ENCODE results near the gene SSPN. TPM values are rescaled to one million over a fixed set of nuclear protein-coding genes. Genes with fewer than 3 reads are reported as not detected.

Gene SSPN
- total and polyA plus RNA-seq, 2 experiments from 2014 or later: 1.1 to 2.3 TPM

DNA sequence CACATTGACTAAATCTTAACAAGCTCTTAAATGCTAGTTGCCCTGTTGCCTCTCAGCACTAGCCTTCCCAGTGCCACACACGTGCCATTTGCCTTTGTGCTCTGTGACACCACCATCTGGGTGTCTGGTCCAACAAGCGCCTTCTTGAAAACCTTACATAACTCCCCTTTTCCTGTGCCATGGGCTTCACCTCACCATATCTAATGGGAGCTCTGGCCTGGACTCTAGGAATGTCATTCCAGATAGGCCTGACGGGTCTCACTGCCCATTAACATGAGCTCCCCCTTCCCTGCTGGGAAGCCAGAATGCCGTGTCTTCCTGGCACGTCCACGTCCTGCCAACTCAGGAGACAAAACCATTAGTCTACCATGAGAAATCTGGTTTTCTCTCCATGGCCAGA, 24.4 kb downstream of the SSPN start:
- Mint-ChIP-seq H3K4me1 (no peaks in the 10 kb centered on the region), H3K9me3 (no peaks in the 10 kb centered on the region), H3K27me3 (ENCODE audit: insufficient read depth, low read depth, poor library complexity) (no peaks in the 10 kb centered on the region), H3K27ac (no peak overlapping the region), H3K4me3 (no peak overlapping the region), H3K36me3 (ENCODE audit: low read depth) (no peaks in the 10 kb centered on the region)
- Histone ChIP-seq H4K20me1 (replicated peaks; ENCODE audit: insufficient read depth) (no peaks in the 10 kb centered on the region), H3K27ac (ENCODE audit: low read depth) (no peak overlapping the region), H3K4me1 (ENCODE audit: insufficient read depth) (no peaks in the 10 kb centered on the region), H3F3A (replicated peaks; ENCODE audit: low read depth) (no peaks in the 10 kb centered on the region), H3K36me3 (ENCODE audit: insufficient read depth) (no peaks in the 10 kb centered on the region), H3K4me3 (no peak overlapping the region), H3K4me2 (no peak overlapping the region), H3K9me2 (ENCODE audit: insufficient read depth) (no peaks in the 10 kb centered on the region), H2AFZ (no peak overlapping the region), H3K27me3 (ENCODE audit: insufficient read depth) (no peaks in the 10 kb centered on the region), H3K79me2 (replicated peaks; ENCODE audit: insufficient read depth) (no peaks in the 10 kb centered on the region)
- ATAC-seq: no peak
- TF ChIP-seq, protein P1, sequence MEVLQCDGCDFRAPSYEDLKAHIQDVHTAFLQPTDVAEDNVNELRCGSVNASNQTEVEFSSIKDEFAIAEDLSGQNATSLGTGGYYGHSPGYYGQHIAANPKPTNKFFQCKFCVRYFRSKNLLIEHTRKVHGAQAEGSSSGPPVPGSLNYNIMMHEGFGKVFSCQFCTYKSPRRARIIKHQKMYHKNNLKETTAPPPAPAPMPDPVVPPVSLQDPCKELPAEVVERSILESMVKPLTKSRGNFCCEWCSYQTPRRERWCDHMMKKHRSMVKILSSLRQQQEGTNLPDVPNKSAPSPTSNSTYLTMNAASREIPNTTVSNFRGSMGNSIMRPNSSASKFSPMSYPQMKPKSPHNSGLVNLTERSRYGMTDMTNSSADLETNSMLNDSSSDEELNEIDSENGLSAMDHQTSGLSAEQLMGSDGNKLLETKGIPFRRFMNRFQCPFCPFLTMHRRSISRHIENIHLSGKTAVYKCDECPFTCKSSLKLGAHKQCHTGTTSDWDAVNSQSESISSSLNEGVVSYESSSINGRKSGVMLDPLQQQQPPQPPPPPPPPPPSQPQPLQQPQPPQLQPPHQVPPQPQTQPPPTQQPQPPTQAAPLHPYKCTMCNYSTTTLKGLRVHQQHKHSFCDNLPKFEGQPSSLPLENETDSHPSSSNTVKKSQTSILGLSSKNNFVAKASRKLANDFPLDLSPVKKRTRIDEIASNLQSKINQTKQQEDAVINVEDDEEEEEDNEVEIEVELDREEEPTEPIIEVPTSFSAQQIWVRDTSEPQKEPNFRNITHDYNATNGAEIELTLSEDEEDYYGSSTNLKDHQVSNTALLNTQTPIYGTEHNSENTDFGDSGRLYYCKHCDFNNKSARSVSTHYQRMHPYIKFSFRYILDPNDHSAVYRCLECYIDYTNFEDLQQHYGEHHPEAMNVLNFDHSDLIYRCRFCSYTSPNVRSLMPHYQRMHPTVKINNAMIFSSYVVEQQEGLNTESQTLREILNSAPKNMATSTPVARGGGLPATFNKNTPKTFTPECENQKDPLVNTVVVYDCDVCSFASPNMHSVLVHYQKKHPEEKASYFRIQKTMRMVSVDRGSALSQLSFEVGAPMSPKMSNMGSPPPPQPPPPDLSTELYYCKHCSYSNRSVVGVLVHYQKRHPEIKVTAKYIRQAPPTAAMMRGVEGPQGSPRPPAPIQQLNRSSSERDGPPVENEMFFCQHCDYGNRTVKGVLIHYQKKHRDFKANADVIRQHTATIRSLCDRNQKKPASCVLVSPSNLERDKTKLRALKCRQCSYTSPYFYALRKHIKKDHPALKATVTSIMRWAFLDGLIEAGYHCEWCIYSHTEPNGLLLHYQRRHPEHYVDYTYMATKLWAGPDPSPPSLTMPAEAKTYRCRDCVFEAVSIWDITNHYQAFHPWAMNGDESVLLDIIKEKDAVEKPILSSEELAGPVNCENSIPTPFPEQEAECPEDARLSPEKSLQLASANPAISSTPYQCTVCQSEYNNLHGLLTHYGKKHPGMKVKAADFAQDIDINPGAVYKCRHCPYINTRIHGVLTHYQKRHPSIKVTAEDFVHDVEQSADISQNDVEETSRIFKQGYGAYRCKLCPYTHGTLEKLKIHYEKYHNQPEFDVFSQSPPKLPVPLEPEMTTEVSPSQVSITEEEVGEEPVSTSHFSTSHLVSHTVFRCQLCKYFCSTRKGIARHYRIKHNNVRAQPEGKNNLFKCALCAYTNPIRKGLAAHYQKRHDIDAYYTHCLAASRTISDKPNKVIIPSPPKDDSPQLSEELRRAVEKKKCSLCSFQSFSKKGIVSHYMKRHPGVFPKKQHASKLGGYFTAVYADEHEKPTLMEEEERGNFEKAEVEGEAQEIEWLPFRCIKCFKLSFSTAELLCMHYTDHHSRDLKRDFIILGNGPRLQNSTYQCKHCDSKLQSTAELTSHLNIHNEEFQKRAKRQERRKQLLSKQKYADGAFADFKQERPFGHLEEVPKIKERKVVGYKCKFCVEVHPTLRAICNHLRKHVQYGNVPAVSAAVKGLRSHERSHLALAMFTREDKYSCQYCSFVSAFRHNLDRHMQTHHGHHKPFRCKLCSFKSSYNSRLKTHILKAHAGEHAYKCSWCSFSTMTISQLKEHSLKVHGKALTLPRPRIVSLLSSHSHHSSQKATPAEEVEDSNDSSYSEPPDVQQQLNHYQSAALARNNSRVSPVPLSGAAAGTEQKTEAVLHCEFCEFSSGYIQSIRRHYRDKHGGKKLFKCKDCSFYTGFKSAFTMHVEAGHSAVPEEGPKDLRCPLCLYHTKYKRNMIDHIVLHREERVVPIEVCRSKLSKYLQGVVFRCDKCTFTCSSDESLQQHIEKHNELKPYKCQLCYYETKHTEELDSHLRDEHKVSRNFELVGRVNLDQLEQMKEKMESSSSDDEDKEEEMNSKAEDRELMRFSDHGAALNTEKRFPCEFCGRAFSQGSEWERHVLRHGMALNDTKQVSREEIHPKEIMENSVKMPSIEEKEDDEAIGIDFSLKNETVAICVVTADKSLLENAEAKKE (CRISPR knock-in tag; IDR thresholded peaks at IDR 0.05): no peak
- TF ChIP-seq POLR2AphosphoS5 (IDR thresholded peaks at IDR 0.05; ENCODE audit: low read depth) (no peak), NANOG (IDR thresholded peaks at IDR 0.05; ENCODE audit: borderline replicate concordance) (no peak), ZNF331 (CRISPR knock-in tag; IDR thresholded peaks at IDR 0.05; ENCODE audit: low read depth) (no peak), EZH2 (IDR thresholded peaks at IDR 0.05; ENCODE audit: low read depth, unreplicated experiment) (no peak), STAT1 (IDR thresholded peaks at IDR 0.05; ENCODE audit: unreplicated experiment) (no peak), CREB1 (CRISPR knock-in tag; IDR thresholded peaks at IDR 0.05; ENCODE audit: low read depth) (no peak), EZH2phosphoT487 (IDR thresholded peaks at IDR 0.05; ENCODE audit: unreplicated experiment) (no peak), JUNB (IDR thresholded peaks at IDR 0.05; ENCODE audit: unreplicated experiment) (no peak), ZNF114 (CRISPR knock-in tag; IDR thresholded peaks at IDR 0.05) (no peak)
- TF ChIP-seq, protein P2, sequence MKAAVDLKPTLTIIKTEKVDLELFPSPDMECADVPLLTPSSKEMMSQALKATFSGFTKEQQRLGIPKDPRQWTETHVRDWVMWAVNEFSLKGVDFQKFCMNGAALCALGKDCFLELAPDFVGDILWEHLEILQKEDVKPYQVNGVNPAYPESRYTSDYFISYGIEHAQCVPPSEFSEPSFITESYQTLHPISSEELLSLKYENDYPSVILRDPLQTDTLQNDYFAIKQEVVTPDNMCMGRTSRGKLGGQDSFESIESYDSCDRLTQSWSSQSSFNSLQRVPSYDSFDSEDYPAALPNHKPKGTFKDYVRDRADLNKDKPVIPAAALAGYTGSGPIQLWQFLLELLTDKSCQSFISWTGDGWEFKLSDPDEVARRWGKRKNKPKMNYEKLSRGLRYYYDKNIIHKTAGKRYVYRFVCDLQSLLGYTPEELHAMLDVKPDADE (IDR thresholded peaks at IDR 0.05): no peak
- TF ChIP-seq, protein P3, sequence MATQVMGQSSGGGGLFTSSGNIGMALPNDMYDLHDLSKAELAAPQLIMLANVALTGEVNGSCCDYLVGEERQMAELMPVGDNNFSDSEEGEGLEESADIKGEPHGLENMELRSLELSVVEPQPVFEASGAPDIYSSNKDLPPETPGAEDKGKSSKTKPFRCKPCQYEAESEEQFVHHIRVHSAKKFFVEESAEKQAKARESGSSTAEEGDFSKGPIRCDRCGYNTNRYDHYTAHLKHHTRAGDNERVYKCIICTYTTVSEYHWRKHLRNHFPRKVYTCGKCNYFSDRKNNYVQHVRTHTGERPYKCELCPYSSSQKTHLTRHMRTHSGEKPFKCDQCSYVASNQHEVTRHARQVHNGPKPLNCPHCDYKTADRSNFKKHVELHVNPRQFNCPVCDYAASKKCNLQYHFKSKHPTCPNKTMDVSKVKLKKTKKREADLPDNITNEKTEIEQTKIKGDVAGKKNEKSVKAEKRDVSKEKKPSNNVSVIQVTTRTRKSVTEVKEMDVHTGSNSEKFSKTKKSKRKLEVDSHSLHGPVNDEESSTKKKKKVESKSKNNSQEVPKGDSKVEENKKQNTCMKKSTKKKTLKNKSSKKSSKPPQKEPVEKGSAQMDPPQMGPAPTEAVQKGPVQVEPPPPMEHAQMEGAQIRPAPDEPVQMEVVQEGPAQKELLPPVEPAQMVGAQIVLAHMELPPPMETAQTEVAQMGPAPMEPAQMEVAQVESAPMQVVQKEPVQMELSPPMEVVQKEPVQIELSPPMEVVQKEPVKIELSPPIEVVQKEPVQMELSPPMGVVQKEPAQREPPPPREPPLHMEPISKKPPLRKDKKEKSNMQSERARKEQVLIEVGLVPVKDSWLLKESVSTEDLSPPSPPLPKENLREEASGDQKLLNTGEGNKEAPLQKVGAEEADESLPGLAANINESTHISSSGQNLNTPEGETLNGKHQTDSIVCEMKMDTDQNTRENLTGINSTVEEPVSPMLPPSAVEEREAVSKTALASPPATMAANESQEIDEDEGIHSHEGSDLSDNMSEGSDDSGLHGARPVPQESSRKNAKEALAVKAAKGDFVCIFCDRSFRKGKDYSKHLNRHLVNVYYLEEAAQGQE (IDR thresholded peaks at IDR 0.05; ENCODE audit: unreplicated experiment): no peak
- TF ChIP-seq, protein P4, sequence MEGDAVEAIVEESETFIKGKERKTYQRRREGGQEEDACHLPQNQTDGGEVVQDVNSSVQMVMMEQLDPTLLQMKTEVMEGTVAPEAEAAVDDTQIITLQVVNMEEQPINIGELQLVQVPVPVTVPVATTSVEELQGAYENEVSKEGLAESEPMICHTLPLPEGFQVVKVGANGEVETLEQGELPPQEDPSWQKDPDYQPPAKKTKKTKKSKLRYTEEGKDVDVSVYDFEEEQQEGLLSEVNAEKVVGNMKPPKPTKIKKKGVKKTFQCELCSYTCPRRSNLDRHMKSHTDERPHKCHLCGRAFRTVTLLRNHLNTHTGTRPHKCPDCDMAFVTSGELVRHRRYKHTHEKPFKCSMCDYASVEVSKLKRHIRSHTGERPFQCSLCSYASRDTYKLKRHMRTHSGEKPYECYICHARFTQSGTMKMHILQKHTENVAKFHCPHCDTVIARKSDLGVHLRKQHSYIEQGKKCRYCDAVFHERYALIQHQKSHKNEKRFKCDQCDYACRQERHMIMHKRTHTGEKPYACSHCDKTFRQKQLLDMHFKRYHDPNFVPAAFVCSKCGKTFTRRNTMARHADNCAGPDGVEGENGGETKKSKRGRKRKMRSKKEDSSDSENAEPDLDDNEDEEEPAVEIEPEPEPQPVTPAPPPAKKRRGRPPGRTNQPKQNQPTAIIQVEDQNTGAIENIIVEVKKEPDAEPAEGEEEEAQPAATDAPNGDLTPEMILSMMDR (conservative IDR thresholded peaks at IDR 0.05; ENCODE audit: low read depth in 2 of 2): no peak
- DNase-seq (ENCODE audit: low spot score): no peak
